Panc1 (cell line): ENCODE measurements around the gene PPWD1. TPM values are rescaled to one million over a fixed set of nuclear protein-coding genes. Genes with fewer than 3 reads are reported as not detected.

Experiments
- ATAC-seq: fragments of 200-7000 bp; cut with Tn5 transposase; 2 replicates; pipeline ENCODE4 v1.9.1; 2020; ENCODE audit warnings: mild to moderate bottlenecking, moderate library complexity
- BruUV-seq: library from RNA; stranded (reverse); fragments of 400-500 nt; replicated peaks from 2 replicates; lab custom pipeline; 2021; lab: Mats Ljungman, UMichigan
- CTCF ChIA-PET: fragments of 300-600 bp; sonication (Branson Sonifier 250); formaldehyde crosslinking; loops from one replicate; lab custom pipeline; 2022; ENCODE audit warnings: antibody characterized with exemption; lab: Charles Lee
- POLR2A ChIA-PET: fragments of 300-600 bp; sonication (Branson Sonifier 250); formaldehyde crosslinking; loops from one replicate; lab custom pipeline; 2022; ENCODE audit warnings: antibody characterized with exemption; lab: Charles Lee
- DNase-seq: peaks from one replicate; pipeline ENCODE4 v3.0.0-alpha.2; 2010; ENCODE audit warnings: low read depth, low spot score
- H3K27ac ChIP-seq: 2 replicates; pipeline ENCODE4 v1.5.1; 2011; ENCODE audit warnings: mild to moderate bottlenecking, low read length, inconsistent platforms
- H3K27me3 ChIP-seq: fragments of 200-500 bp; sonication (Bioruptor generic); 2 replicates; pipeline ENCODE4 v1.6.0; 2014; ENCODE audit warnings: low read length, inconsistent platforms; ENCODE audit not compliant: control insufficient read depth, insufficient read depth
- H3K36me3 ChIP-seq: fragments of 200-500 bp; sonication (Bioruptor generic); 2 replicates; pipeline ENCODE4 v1.5.1; 2014; ENCODE audit warnings: inconsistent platforms, mild to moderate bottlenecking, low read length, moderate library complexity; ENCODE audit not compliant: control insufficient read depth, insufficient read depth
- H3K4me1 ChIP-seq: 2 replicates; pipeline ENCODE4 v1.5.1; 2011; ENCODE audit warnings: inconsistent platforms, mild to moderate bottlenecking, low read length, moderate library complexity; ENCODE audit not compliant: control insufficient read depth, insufficient read depth
- H3K4me3 ChIP-seq, 2 experiments: 2 replicates each; pipeline ENCODE4 v1.5.1; 2011 to 2012; ENCODE audit warnings: low read depth in 2 of 2, low read length in 2 of 2, mild to moderate bottlenecking in 2 of 2, inconsistent platforms in 1 of 2, moderate library complexity in 1 of 2
- H3K9me3 ChIP-seq: fragments of 200-500 bp; sonication (Bioruptor generic); 2 replicates; pipeline ENCODE4 v1.5.1; 2014; ENCODE audit warnings: low read depth, mild to moderate bottlenecking, inconsistent platforms, low read length, moderate library complexity; ENCODE audit not compliant: control insufficient read depth, insufficient read depth
- CTCF ChIP-seq: fragments of 450-650 bp; IDR thresholded peaks from 2 replicates; pipeline ENCODE4 v1.5.1; 2017; ENCODE audit warnings: mild to moderate bottlenecking
- POLR2AphosphoS5 ChIP-seq: IDR thresholded peaks from 2 replicates; pipeline ENCODE4 v1.6.1; 2012; ENCODE audit warnings: mild to moderate bottlenecking, low read depth, low read length, moderate library complexity
- REST ChIP-seq, 2 experiments: IDR thresholded peaks; 2 replicates each; pipeline ENCODE4 v1.6.1; 2011 to 2012; ENCODE audit warnings: low read depth in 2 of 2, control low read depth in 1 of 2, low read length in 1 of 2, mild to moderate bottlenecking in 1 of 2, moderate library complexity in 1 of 2; ENCODE audit not compliant: insufficient read depth in 1 of 2
- SIN3A ChIP-seq: IDR thresholded peaks from 2 replicates; pipeline ENCODE4 v1.6.1; 2012; ENCODE audit warnings: low read depth, mild to moderate bottlenecking, low read length, moderate library complexity, borderline replicate concordance; ENCODE audit not compliant: insufficient read depth
- TCF7L2 ChIP-seq: IDR thresholded peaks from 2 replicates; pipeline ENCODE4 v1.6.1; 2011; ENCODE audit warnings: mild to moderate bottlenecking, low read depth, low read length, inconsistent platforms
- in situ Hi-C: cut with HindIII; loops from 2 replicates; pipeline ENCODE4 v1.10.0; 2016; ENCODE audit warnings: low sequenced_read_pairs, low pct_unique_long_range_greater_than_20kb
- intact Hi-C: fragments of 100-400 bp; cut with micrococcal nuclease; formaldehyde crosslinking; loops from one replicate; pipeline ENCODE4 v1.10.0; 2022; ENCODE audit not compliant: unreplicated experiment
- total RNA-seq: library from RNA; stranded (reverse); gene quantifications from one replicate; pipeline ENCODE4 v1.2.1, GENCODE V29; 2021; ENCODE audit not compliant: unreplicated experiment

PPWD1 gene
- total RNA-seq, 1 experiment from 2014 or later: 32.7 TPM

- DNase-seq: no peak
- H3K4me1 ChIP-seq: no peaks in the 10 kb centered on the region
- ChIA-PET CTCF (no interaction called here), POLR2A (no interaction called here)
- H3K4me3 ChIP-seq: no peak overlapping the region
- no peak overlapping the region for H3K27ac ChIP-seq
- H3K9me3 ChIP-seq: no peaks in the 10 kb centered on the region
- TF ChIP-seq CTCF: no peak
- TF ChIP-seq REST (IDR thresholded peaks at IDR 0.05; ENCODE audit: insufficient read depth in 1 of 2, low read depth in 2 of 2, low read length in 1 of 2): no peak
- TF ChIP-seq TCF7L2: no peak
- no peak for TF ChIP-seq SIN3A
- no peak for TF ChIP-seq POLR2AphosphoS5
- ATAC-seq: no peak
- H3K27me3 ChIP-seq: no peaks in the 10 kb centered on the region
- peaks cover 5% of the 10 kb centered on the region; the same call in 1 of the 2 replicates for H3K36me3 ChIP-seq
- no TSS peak for BruUV-seq
- in situ Hi-C loops: no loop called here
- intact Hi-C loops: no loop called here
Observed at GRCh38 chr5:65546141-65546540, 17.0 kb upstream of the PPWD1 start.

GRCh38 chr5:65548281-65548680 is 14.8 kb upstream of the PPWD1 start:
- Histone ChIP-seq H3K4me1 (no peaks in the 10 kb centered on the region), H3K9me3 (no peaks in the 10 kb centered on the region), H3K27ac (no peak overlapping the region), H3K36me3 (peaks cover 4% of the 10 kb centered on the region; the same call in 1 of the 2 replicates), H3K27me3 (no peaks in the 10 kb centered on the region), H3K4me3 (no peak overlapping the region)
- TF ChIP-seq POLR2AphosphoS5 (no peak), TCF7L2 (no peak), CTCF (no peak), SIN3A (no peak), REST (IDR thresholded peaks at IDR 0.05; ENCODE audit: insufficient read depth in 1 of 2, low read depth in 2 of 2, low read length in 1 of 2) (no peak)
- no TSS peak for BruUV-seq
- CTCF ChIA-PET: no interaction called here
- intact Hi-C loops (no loop called here), in situ Hi-C loops (no loop called here)
- ATAC-seq: no peak
- no peak for DNase-seq
- POLR2A ChIA-PET: no interaction called here
